HEK293 (cell line): ENCODE measurements around the gene ZNF280A.

Experiments
- EGR2 ChIP-seq: fragments of 450-650 bp; formaldehyde crosslinking; IDR thresholded peaks from 2 replicates; pipeline ENCODE4 v1.5.1; 2016; ENCODE audit warnings: low read depth, missing biosample characterization, missing genetic modification characterization
- GLIS1 ChIP-seq: fragments of 450-650 bp; formaldehyde crosslinking; IDR thresholded peaks from 2 replicates; pipeline ENCODE4 v1.5.1; 2016; ENCODE audit warnings: missing biosample characterization, missing genetic modification characterization
- KLF1 ChIP-seq: fragments of 450-650 bp; formaldehyde crosslinking; IDR thresholded peaks from 2 replicates; pipeline ENCODE4 v1.5.1; 2016; ENCODE audit warnings: missing biosample characterization, missing genetic modification characterization
- MZF1 ChIP-seq: fragments of 450-650 bp; formaldehyde crosslinking; IDR thresholded peaks from 2 replicates; pipeline ENCODE4 v1.5.1; 2017; ENCODE audit warnings: missing biosample characterization, missing genetic modification characterization, borderline replicate concordance
- SCRT1 ChIP-seq: fragments of 450-650 bp; formaldehyde crosslinking; IDR thresholded peaks from 2 replicates; pipeline ENCODE4 v1.5.1; 2016; ENCODE audit warnings: missing biosample characterization, missing genetic modification characterization, borderline replicate concordance
- YY2 ChIP-seq: fragments of 450-650 bp; formaldehyde crosslinking; IDR thresholded peaks from 2 replicates; pipeline ENCODE4 v1.5.1; 2016; ENCODE audit warnings: missing biosample characterization, missing genetic modification characterization
- ZNF10 ChIP-seq: fragments of 450-650 bp; formaldehyde crosslinking; IDR thresholded peaks from 2 replicates; pipeline ENCODE4 v1.5.1; 2017; ENCODE audit warnings: missing biosample characterization, missing genetic modification characterization
- ZNF138 ChIP-seq: fragments of 450-650 bp; formaldehyde crosslinking; IDR thresholded peaks from 2 replicates; pipeline ENCODE4 v1.5.1; 2016; ENCODE audit warnings: missing biosample characterization, missing genetic modification characterization, borderline replicate concordance
- ZNF184 ChIP-seq: fragments of 450-650 bp; IDR thresholded peaks from 2 replicates; pipeline ENCODE4 v1.5.1; 2018; ENCODE audit warnings: missing biosample characterization, mild to moderate bottlenecking, missing genetic modification characterization
- ZNF416 ChIP-seq: fragments of 450-650 bp; formaldehyde crosslinking; IDR thresholded peaks from 2 replicates; pipeline ENCODE4 v1.5.1; 2016; ENCODE audit warnings: missing biosample characterization, missing genetic modification characterization
- ZNF433 ChIP-seq: fragments of 450-650 bp; formaldehyde crosslinking; IDR thresholded peaks from 2 replicates; pipeline ENCODE4 v1.5.1; 2016; ENCODE audit warnings: missing biosample characterization, missing genetic modification characterization, low read depth
- ZNF514 ChIP-seq: fragments of 450-650 bp; formaldehyde crosslinking; IDR thresholded peaks from 2 replicates; pipeline ENCODE4 v1.5.1; 2016; ENCODE audit warnings: missing biosample characterization, missing genetic modification characterization
- ZNF529 ChIP-seq: fragments of 450-650 bp; formaldehyde crosslinking; IDR thresholded peaks from 2 replicates; pipeline ENCODE4 v1.5.1; 2017; ENCODE audit warnings: missing genetic modification characterization, missing biosample characterization; ENCODE audit not compliant: insufficient replicate concordance
- ZNF707 ChIP-seq: fragments of 450-650 bp; formaldehyde crosslinking; IDR thresholded peaks from 2 replicates; pipeline ENCODE4 v1.5.1; 2016; ENCODE audit warnings: missing biosample characterization, missing genetic modification characterization
- ZNF76 ChIP-seq: fragments of 450-650 bp; formaldehyde crosslinking; IDR thresholded peaks from 2 replicates; pipeline ENCODE4; 2016; ENCODE audit warnings: low read depth, missing biosample characterization, missing genetic modification characterization, borderline replicate concordance
- ZNF768 ChIP-seq: fragments of 450-650 bp; formaldehyde crosslinking; IDR thresholded peaks from 2 replicates; pipeline ENCODE4 v1.5.1; 2018; ENCODE audit warnings: missing biosample characterization, mild to moderate bottlenecking, missing genetic modification characterization
- TF ChIP-seq, protein P1 (sequence below): fragments of 450-650 bp; formaldehyde crosslinking; IDR thresholded peaks from 2 replicates; pipeline ENCODE4 v1.5.1; 2016; ENCODE audit warnings: missing biosample characterization, missing genetic modification characterization, borderline replicate concordance
- TF ChIP-seq, protein P2 (sequence below): sonication (generic); formaldehyde crosslinking; IDR thresholded peaks from 2 replicates; pipeline ENCODE4 v1.8.1; 2022; ENCODE audit warnings: mild to moderate bottlenecking, moderate library complexity, missing genetic modification reagents
- TF ChIP-seq, protein P3 (sequence below): fragments of 450-650 bp; formaldehyde crosslinking; IDR thresholded peaks from 2 replicates; pipeline ENCODE4 v1.5.1; 2016; ENCODE audit warnings: missing biosample characterization, missing genetic modification characterization, low read depth
- TF ChIP-seq, protein P4 (sequence below): fragments of 450-650 bp; formaldehyde crosslinking; IDR thresholded peaks from 2 replicates; pipeline ENCODE4 v1.5.1; 2016; ENCODE audit warnings: missing biosample characterization, missing genetic modification characterization, low read depth
- TF ChIP-seq, protein P5 (sequence below): fragments of 450-650 bp; formaldehyde crosslinking; IDR thresholded peaks from 2 replicates; pipeline ENCODE4 v1.5.1; 2016; ENCODE audit warnings: missing biosample characterization, missing genetic modification characterization
- TF ChIP-seq, protein P6 (sequence below): fragments of 450-650 bp; formaldehyde crosslinking; IDR thresholded peaks from 2 replicates; pipeline ENCODE4 v1.5.1; 2016; ENCODE audit warnings: missing biosample characterization, missing genetic modification characterization

The ZNF280A gene

DNA sequence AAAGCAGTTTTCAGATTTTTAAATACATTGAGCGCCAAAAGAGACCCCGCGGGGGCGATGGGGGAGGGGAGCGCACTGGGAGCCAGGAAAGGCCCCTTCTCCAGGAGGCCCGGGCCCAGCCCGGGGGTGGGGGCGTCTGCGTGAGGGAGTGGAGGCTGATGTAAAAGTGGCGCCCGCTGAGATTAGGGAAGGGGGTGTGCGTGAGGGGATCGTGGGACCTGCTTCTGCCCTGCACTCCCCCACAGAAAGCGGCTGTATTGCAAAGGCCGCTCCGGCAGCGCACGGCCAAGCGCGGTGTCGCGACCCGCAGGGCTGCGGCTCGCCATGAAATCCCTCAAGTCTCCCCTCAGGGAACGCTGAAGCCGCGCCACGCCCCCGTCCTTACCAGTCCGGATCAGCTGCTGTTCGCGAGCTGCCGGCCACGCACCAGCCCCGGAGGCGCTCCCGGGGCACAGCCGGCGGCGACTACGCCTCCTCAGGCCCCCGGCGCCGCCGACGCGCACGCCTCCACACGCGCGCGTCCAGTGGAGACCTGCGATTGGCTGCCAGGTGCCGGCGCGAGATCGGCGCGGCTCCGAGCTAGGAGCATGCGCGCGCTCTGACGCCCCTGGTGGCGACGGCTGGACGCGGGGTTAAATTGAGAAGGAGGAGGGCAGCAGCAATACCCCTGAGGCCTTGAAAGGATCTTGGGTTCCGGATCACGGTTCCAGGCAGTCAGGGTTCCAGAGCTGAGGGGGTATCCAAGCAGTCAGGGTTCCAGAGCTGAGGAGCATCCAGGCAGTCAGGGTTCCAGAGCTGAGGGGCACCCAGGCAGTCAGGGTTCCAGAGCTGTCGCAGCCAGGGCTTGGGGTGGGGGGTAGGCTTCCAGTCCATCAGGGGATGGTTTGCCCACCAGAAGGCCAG lies 11.5 kb downstream of the ZNF280A start, which contains the start of gene ZNF280B (continued):
- TF ChIP-seq ZNF416 (tag by site-specific recombination) = no peak
- TF ChIP-seq ZNF184 (tag by site-specific recombination) = no peak
- TF ChIP-seq ZNF433 (tag by site-specific recombination) = no peak
- TF ChIP-seq, protein P1, sequence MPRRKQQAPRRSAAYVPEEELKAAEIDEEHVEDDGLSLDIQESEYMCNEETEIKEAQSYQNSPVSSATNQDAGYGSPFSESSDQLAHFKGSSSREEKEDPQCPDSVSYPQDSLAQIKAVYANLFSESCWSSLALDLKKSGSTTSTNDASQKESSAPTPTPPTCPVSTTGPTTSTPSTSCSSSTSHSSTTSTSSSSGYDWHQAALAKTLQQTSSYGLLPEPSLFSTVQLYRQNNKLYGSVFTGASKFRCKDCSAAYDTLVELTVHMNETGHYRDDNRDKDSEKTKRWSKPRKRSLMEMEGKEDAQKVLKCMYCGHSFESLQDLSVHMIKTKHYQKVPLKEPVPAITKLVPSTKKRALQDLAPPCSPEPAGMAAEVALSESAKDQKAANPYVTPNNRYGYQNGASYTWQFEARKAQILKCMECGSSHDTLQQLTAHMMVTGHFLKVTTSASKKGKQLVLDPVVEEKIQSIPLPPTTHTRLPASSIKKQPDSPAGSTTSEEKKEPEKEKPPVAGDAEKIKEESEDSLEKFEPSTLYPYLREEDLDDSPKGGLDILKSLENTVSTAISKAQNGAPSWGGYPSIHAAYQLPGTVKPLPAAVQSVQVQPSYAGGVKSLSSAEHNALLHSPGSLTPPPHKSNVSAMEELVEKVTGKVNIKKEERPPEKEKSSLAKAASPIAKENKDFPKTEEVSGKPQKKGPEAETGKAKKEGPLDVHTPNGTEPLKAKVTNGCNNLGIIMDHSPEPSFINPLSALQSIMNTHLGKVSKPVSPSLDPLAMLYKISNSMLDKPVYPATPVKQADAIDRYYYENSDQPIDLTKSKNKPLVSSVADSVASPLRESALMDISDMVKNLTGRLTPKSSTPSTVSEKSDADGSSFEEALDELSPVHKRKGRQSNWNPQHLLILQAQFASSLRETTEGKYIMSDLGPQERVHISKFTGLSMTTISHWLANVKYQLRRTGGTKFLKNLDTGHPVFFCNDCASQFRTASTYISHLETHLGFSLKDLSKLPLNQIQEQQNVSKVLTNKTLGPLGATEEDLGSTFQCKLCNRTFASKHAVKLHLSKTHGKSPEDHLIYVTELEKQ (tag by site-specific recombination) = no peak
- no peak for TF ChIP-seq ZNF768 (tag by site-specific recombination)
- TF ChIP-seq, protein P2, sequence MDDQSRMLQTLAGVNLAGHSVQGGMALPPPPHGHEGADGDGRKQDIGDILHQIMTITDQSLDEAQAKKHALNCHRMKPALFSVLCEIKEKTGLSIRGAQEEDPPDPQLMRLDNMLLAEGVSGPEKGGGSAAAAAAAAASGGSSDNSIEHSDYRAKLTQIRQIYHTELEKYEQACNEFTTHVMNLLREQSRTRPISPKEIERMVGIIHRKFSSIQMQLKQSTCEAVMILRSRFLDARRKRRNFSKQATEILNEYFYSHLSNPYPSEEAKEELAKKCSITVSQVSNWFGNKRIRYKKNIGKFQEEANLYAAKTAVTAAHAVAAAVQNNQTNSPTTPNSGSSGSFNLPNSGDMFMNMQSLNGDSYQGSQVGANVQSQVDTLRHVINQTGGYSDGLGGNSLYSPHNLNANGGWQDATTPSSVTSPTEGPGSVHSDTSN (CRISPR knock-in tag) = peak; percentile 88
- TF ChIP-seq ZNF138 (tag by site-specific recombination) = no peak
- TF ChIP-seq, protein P3, sequence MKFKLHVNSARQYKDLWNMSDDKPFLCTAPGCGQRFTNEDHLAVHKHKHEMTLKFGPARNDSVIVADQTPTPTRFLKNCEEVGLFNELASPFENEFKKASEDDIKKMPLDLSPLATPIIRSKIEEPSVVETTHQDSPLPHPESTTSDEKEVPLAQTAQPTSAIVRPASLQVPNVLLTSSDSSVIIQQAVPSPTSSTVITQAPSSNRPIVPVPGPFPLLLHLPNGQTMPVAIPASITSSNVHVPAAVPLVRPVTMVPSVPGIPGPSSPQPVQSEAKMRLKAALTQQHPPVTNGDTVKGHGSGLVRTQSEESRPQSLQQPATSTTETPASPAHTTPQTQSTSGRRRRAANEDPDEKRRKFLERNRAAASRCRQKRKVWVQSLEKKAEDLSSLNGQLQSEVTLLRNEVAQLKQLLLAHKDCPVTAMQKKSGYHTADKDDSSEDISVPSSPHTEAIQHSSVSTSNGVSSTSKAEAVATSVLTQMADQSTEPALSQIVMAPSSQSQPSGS (tag by site-specific recombination) = no peak
- TF ChIP-seq KLF1 (tag by site-specific recombination) = peak; percentile 43; the same call in 1 of the 2 replicates
- TF ChIP-seq EGR2 (tag by site-specific recombination) = peak; percentile 78
- TF ChIP-seq YY2 (tag by site-specific recombination) = no peak; the same call in 1 of the 2 replicates
- TF ChIP-seq, protein P4, sequence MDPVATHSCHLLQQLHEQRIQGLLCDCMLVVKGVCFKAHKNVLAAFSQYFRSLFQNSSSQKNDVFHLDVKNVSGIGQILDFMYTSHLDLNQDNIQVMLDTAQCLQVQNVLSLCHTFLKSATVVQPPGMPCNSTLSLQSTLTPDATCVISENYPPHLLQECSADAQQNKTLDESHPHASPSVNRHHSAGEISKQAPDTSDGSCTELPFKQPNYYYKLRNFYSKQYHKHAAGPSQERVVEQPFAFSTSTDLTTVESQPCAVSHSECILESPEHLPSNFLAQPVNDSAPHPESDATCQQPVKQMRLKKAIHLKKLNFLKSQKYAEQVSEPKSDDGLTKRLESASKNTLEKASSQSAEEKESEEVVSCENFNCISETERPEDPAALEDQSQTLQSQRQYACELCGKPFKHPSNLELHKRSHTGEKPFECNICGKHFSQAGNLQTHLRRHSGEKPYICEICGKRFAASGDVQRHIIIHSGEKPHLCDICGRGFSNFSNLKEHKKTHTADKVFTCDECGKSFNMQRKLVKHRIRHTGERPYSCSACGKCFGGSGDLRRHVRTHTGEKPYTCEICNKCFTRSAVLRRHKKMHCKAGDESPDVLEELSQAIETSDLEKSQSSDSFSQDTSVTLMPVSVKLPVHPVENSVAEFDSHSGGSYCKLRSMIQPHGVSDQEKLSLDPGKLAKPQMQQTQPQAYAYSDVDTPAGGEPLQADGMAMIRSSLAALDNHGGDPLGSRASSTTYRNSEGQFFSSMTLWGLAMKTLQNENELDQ (tag by site-specific recombination) = no peak
- TF ChIP-seq, protein P5, sequence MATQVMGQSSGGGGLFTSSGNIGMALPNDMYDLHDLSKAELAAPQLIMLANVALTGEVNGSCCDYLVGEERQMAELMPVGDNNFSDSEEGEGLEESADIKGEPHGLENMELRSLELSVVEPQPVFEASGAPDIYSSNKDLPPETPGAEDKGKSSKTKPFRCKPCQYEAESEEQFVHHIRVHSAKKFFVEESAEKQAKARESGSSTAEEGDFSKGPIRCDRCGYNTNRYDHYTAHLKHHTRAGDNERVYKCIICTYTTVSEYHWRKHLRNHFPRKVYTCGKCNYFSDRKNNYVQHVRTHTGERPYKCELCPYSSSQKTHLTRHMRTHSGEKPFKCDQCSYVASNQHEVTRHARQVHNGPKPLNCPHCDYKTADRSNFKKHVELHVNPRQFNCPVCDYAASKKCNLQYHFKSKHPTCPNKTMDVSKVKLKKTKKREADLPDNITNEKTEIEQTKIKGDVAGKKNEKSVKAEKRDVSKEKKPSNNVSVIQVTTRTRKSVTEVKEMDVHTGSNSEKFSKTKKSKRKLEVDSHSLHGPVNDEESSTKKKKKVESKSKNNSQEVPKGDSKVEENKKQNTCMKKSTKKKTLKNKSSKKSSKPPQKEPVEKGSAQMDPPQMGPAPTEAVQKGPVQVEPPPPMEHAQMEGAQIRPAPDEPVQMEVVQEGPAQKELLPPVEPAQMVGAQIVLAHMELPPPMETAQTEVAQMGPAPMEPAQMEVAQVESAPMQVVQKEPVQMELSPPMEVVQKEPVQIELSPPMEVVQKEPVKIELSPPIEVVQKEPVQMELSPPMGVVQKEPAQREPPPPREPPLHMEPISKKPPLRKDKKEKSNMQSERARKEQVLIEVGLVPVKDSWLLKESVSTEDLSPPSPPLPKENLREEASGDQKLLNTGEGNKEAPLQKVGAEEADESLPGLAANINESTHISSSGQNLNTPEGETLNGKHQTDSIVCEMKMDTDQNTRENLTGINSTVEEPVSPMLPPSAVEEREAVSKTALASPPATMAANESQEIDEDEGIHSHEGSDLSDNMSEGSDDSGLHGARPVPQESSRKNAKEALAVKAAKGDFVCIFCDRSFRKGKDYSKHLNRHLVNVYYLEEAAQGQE = no peak
- TF ChIP-seq ZNF514 (tag by site-specific recombination) = no peak
- no peak for TF ChIP-seq MZF1 (tag by site-specific recombination)
- TF ChIP-seq, protein P6, sequence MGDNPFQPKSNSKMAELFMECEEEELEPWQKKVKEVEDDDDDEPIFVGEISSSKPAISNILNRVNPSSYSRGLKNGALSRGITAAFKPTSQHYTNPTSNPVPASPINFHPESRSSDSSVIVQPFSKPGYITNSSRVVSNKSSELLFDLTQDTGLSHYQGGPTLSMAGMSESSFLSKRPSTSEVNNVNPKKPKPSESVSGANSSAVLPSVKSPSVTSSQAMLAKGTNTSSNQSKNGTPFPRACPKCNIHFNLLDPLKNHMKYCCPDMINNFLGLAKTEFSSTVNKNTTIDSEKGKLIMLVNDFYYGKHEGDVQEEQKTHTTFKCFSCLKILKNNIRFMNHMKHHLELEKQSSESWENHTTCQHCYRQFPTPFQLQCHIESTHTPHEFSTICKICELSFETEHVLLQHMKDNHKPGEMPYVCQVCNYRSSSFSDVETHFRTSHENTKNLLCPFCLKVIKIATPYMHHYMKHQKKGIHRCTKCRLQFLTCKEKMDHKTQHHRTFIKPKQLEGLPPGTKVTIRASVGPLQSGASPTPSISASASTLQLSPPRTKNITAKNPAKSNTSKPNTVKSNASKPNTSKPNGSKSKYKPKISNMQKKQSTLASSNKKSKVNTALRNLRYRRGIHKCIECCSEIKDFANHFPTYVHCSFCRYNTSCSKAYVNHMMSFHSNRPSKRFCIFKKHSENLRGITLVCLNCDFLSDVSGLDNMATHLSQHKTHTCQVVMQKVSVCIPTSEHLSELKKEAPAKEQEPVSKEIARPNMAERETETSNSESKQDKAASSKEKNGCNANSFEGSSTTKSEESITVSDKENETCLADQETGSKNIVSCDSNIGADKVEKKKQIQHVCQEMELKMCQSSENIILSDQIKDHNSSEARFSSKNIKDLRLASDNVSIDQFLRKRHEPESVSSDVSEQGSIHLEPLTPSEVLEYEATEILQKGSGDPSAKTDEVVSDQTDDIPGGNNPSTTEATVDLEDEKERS (tag by site-specific recombination) = no peak
- no peak for TF ChIP-seq ZNF529 (tag by site-specific recombination)
- TF ChIP-seq SCRT1 (tag by site-specific recombination) = no peak
- TF ChIP-seq GLIS1 (tag by site-specific recombination) = peak; percentile 31; the same call in 1 of the 2 replicates
- TF ChIP-seq ZNF10 (tag by site-specific recombination) = no peak
- TF ChIP-seq ZNF76 = no peak
- no peak for TF ChIP-seq ZNF707 (tag by site-specific recombination)
